DND-41 (cell line): ENCODE measurements around the gene AGAP1.

ENCODE experiments used
- EZH2 ChIP-seq: IDR thresholded peaks from 3 replicates; pipeline ENCODE4 v1.6.1; 2012; ENCODE audit warnings: borderline replicate concordance, low read depth, mild to moderate bottlenecking, moderate library complexity, low read length, inconsistent platforms; ENCODE audit not compliant: severe bottlenecking
- TF ChIP-seq, protein P1 (sequence below): IDR thresholded peaks from 2 replicates; pipeline ENCODE4 v1.5.1; 2012; ENCODE audit warnings: borderline replicate concordance, low read length, moderate library complexity, mild to moderate bottlenecking; ENCODE audit not compliant: poor library complexity, severe bottlenecking; ENCODE audit errors: extremely low read depth

DNA sequence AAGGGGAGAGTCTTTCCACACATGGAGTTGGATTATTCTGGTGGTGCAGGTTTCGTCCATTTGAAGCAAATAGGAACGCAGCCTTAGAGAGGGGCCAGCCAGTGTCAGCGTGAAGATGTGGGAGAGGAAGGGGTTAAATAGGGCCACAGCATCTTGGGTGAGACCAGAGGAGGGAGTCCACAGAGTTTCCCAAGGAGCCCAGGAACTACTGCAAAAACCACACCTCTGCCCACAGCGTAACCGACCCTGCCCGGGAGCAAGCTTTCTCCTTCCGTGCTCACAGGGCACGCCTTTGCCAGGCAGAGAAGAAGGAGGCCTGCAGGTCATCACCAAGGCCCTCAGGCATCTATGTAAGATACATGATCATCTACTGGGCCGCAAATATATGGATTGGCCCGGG lies 314.5 kb downstream of the AGAP1 start:
- TF ChIP-seq, protein P1, sequence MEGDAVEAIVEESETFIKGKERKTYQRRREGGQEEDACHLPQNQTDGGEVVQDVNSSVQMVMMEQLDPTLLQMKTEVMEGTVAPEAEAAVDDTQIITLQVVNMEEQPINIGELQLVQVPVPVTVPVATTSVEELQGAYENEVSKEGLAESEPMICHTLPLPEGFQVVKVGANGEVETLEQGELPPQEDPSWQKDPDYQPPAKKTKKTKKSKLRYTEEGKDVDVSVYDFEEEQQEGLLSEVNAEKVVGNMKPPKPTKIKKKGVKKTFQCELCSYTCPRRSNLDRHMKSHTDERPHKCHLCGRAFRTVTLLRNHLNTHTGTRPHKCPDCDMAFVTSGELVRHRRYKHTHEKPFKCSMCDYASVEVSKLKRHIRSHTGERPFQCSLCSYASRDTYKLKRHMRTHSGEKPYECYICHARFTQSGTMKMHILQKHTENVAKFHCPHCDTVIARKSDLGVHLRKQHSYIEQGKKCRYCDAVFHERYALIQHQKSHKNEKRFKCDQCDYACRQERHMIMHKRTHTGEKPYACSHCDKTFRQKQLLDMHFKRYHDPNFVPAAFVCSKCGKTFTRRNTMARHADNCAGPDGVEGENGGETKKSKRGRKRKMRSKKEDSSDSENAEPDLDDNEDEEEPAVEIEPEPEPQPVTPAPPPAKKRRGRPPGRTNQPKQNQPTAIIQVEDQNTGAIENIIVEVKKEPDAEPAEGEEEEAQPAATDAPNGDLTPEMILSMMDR = no peak
- no peak for TF ChIP-seq EZH2
